ENCODE results near the gene PDZD2.
"Not testable (repeated sequence)": the region's sequence is repeated elsewhere in the genome, so short reads cannot be mapped to it uniquely, and the experiment has no call there.

The PDZD2 gene

DNA sequence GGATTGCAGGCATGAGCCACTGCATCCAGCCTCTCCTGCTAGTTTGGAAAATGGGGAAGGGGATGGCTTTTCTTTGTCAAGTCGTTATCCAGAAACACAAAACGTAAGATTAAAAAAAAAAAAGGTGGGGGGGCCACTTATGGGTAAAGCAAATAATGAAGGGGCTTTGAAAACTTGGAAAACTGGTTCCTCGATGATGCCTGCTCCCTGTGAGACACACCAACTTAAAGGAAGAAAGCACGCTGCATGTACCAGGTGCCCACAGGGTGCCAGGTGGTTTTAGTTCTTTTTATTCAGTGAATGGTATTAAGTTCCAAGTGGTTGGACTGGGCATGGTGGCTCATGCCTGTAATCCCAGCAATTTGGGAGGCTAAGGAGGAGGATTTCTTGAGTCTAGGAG lies 365.1 kb downstream of the PDZD2 start:
- TF ChIP-seq, protein P1, sequence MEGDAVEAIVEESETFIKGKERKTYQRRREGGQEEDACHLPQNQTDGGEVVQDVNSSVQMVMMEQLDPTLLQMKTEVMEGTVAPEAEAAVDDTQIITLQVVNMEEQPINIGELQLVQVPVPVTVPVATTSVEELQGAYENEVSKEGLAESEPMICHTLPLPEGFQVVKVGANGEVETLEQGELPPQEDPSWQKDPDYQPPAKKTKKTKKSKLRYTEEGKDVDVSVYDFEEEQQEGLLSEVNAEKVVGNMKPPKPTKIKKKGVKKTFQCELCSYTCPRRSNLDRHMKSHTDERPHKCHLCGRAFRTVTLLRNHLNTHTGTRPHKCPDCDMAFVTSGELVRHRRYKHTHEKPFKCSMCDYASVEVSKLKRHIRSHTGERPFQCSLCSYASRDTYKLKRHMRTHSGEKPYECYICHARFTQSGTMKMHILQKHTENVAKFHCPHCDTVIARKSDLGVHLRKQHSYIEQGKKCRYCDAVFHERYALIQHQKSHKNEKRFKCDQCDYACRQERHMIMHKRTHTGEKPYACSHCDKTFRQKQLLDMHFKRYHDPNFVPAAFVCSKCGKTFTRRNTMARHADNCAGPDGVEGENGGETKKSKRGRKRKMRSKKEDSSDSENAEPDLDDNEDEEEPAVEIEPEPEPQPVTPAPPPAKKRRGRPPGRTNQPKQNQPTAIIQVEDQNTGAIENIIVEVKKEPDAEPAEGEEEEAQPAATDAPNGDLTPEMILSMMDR (IDR thresholded peaks at IDR 0.05; ENCODE audit: insufficient read depth, low read depth, low read length, missing control alignments) = no peak
- no peak overlapping the region for H3K4me3 ChIP-seq (ENCODE audit: low read length)
- DNase-seq (ENCODE audit: low read depth) = no peak

DNA sequence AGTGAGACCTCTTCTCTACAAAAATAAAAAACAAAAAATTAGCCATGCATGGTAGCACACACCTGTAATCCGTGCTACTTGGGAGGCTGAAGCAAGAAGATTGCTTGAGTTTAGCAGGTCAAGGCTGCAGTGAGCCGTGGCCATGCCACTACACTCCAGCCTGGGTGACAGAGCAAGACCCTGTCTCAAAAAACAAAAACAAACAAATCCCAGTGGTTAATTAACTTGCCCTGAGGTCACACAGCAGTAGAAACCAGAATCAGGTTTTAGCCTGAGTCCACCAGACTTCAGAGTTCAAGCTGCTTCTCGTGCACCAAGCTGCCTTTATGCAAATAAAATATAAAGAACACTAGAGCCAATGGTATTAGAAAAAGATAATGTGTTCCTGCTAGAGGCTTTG lies 365.5 kb downstream of the PDZD2 start:
- DNase-seq (ENCODE audit: low read depth) = no peak

DNA sequence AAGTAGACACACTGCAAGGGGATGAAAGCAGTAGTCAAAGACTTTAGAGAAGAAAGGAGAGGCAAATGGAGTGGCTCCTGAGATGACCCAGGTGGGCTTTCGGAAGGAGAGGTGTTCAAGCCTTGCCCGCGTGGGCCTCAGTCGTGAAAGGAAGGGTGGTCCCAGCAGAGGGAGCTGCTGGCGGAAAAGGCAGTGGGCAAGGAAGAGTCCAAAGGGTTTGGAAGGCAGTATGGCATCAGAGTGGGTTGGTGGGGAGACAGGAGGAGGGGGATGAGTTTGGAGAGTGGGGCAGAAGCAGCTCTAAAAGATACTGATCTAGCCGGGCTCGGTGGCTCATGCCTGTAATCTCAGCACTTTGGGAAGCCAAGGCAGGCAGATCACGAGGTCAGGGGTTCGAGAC lies 369.8 kb downstream of the PDZD2 start:
- TF ChIP-seq, protein P1 (IDR thresholded peaks at IDR 0.05; ENCODE audit: insufficient read depth, low read depth, low read length, missing control alignments) = no peak
- H3K4me3 ChIP-seq (ENCODE audit: low read length) = no peak overlapping the region
- DNase-seq (ENCODE audit: low read depth) = no peak

More for the DNA sequence above, 365.5 kb downstream of the PDZD2 start:
- TF ChIP-seq, protein P1 (IDR thresholded peaks at IDR 0.05; ENCODE audit: insufficient read depth, low read depth, low read length, missing control alignments) = no peak
- no peak overlapping the region for H3K4me3 ChIP-seq (ENCODE audit: low read length)

DNA sequence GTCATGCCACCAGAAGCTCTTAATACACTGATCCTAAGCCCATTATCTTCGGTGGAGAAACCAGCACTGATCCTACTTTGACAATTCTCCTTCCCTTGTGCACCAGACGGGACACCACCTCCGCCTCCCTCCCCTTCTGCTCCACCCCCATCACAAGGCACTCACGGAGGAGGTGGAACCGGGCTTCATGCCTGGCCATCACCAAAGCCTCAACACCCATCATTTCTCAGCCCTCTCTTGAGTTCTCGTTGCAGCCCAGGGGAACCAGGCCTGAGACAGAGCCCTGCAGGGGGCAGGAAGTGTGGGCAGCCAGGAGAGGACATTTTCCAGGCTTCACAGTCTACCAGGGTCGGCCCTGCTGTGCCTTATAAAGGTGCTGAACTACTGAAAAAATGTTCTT lies 374.7 kb downstream of the PDZD2 start:
- no peak overlapping the region for H3K4me3 ChIP-seq (ENCODE audit: low read length)
- TF ChIP-seq, protein P1 (IDR thresholded peaks at IDR 0.05; ENCODE audit: insufficient read depth, low read depth, low read length, missing control alignments) = no peak
- DNase-seq (ENCODE audit: low read depth) = no peak

DNA sequence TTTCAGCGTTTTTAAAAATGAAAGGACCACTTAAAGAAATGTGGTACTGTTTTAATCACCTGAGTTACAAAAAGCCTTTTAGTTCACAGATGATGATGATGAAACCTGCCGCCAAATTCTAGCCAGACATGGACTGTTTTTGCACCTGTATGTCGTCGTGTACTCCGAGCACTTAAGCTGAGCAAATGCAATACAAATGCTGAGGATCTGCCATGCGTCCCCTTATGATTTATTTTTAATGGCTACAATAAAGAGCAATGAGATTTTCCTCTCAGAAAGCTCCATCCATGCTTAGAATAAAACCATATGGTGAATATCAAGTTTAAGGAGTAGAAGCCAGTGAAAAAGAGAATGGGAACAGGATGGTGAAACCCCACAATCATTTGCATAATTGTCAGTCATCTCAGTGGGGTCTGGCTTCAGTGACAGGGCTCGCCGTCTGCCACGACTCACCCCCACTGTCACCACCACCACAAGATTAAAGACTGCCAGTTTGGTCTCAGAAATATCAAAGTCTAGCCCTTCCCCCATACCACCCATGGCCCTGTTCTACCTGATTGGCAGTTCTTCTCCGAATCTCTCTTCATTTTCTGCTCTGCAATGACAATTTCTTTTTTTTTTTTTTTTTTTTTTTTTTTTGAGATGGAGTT lies 375.3 kb downstream of the PDZD2 start:
- TF ChIP-seq, protein P1 (IDR thresholded peaks at IDR 0.05; ENCODE audit: insufficient read depth, low read depth, low read length, missing control alignments) = no peak
- H3K4me3 ChIP-seq (ENCODE audit: low read length) = no peak overlapping the region
- DNase-seq (ENCODE audit: low read depth) = no peak

DNA sequence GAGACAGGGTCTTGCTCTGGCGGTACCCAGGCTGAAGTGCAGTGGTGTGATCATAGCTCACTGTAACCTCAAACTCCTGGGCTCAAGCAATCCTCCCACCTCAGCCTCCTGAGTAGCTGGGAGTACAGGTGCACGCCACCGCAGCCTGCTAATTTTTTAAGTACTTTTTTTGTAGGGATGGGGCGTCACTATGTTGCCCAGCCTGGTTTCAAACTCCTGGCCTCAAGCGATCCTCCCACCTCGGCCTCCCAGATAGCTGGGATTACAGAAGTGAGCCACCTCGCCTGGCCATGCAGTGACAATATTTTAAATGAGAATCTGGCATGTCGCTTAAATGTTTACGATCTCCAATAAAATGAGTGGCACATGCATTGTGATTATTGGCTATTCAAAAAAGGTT lies 376.3 kb downstream of the PDZD2 start:
- not testable (repeated sequence) for DNase-seq (ENCODE audit: low read depth); H3K4me3 ChIP-seq (ENCODE audit: low read length)

DNA sequence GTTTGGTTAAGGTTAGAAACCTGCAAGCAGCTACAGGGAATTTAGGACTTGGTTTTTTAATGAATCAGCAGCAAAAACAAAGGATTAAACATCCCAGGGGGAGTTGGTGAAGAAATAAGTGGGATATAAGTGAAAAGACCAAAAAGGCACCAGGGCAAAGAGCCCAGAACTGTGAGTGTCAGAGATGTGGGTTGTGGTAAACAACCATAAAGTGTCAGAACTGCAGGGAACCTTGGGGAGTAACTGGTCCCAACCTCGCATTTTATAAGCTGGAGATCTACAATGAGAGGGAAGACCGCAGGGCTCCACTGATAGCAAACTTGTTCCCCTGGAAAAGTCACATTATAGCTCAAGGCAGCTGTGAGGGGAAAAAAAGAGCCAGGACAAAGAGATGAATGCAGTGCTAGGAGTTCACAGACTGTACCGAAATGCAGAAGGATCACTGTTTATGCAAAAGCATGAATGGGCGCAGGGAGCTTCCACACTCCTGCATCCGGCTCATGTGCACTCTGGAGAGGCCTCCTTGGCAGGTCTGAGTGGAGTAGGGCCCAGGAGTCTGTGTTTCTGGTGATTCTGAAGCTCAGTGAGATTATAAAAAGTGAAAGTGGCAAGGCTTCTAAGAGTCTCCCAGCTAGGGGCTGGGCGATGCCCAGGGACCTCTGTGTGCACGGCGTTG lies 378.9 kb downstream of the PDZD2 start:
- H3K4me3 ChIP-seq (ENCODE audit: low read length) = no peak overlapping the region
- TF ChIP-seq, protein P1 (IDR thresholded peaks at IDR 0.05; ENCODE audit: insufficient read depth, low read depth, low read length, missing control alignments) = no peak
- DNase-seq (ENCODE audit: low read depth) = no peak

All from epithelial cell of esophagus (primary cell).